ENCODE data around the gene KSR2. TPM values are rescaled to one million over a fixed set of nuclear protein-coding genes. Genes with fewer than 3 reads are reported as not detected.

The KSR2 gene
- total RNA-seq, 1 donor from 2014 or later, result 0.69 TPM

- H3K36me3 Mint-ChIP-seq, result no peaks in the 10 kb centered on the region
- TF ChIP-seq, protein P1, sequence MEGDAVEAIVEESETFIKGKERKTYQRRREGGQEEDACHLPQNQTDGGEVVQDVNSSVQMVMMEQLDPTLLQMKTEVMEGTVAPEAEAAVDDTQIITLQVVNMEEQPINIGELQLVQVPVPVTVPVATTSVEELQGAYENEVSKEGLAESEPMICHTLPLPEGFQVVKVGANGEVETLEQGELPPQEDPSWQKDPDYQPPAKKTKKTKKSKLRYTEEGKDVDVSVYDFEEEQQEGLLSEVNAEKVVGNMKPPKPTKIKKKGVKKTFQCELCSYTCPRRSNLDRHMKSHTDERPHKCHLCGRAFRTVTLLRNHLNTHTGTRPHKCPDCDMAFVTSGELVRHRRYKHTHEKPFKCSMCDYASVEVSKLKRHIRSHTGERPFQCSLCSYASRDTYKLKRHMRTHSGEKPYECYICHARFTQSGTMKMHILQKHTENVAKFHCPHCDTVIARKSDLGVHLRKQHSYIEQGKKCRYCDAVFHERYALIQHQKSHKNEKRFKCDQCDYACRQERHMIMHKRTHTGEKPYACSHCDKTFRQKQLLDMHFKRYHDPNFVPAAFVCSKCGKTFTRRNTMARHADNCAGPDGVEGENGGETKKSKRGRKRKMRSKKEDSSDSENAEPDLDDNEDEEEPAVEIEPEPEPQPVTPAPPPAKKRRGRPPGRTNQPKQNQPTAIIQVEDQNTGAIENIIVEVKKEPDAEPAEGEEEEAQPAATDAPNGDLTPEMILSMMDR (IDR thresholded peaks at IDR 0.05; ENCODE audit: unreplicated experiment), result no peak
- H3K9me3 Mint-ChIP-seq, result no peaks in the 10 kb centered on the region
- no peak overlapping the region for H3K4me3 Mint-ChIP-seq
- H3K27me3 Mint-ChIP-seq (ENCODE audit: low read depth), result peaks cover 49% of the 10 kb centered on the region
- no peaks in the 10 kb centered on the region for H3K4me1 Mint-ChIP-seq
- H3K27ac Mint-ChIP-seq, result no peak overlapping the region
- DNase-seq (ENCODE audit: low spot score in 2 of 2, unreplicated experiment in 2 of 2), result no peak
These were observed 524.0 kb downstream of the KSR2 start for GRCh38 chr12:117444781-117445180.

GRCh38 chr12:117441751-117442150 lies 527.0 kb downstream of the KSR2 start:
- no peaks in the 10 kb centered on the region for H3K9me3 Mint-ChIP-seq
- no peak overlapping the region for H3K4me3 Mint-ChIP-seq
- TF ChIP-seq, protein P1 (IDR thresholded peaks at IDR 0.05; ENCODE audit: unreplicated experiment), result no peak
- no peak overlapping the region for H3K27ac Mint-ChIP-seq
- peaks cover 36% of the 10 kb centered on the region for H3K27me3 Mint-ChIP-seq (ENCODE audit: low read depth)
- no peak for DNase-seq (ENCODE audit: low spot score in 2 of 2, unreplicated experiment in 2 of 2)
- no peaks in the 10 kb centered on the region for H3K4me1 Mint-ChIP-seq
- H3K36me3 Mint-ChIP-seq, result no peaks in the 10 kb centered on the region

GRCh38 chr12:117440384-117440783 lies 528.4 kb downstream of the KSR2 start:
- H3K4me1 Mint-ChIP-seq, result no peaks in the 10 kb centered on the region
- peaks cover 45% of the 10 kb centered on the region for H3K27me3 Mint-ChIP-seq (ENCODE audit: low read depth)
- no peaks in the 10 kb centered on the region for H3K9me3 Mint-ChIP-seq
- no peak overlapping the region for H3K27ac Mint-ChIP-seq
- no peak for DNase-seq (ENCODE audit: low spot score in 2 of 2, unreplicated experiment in 2 of 2)
- TF ChIP-seq, protein P1 (IDR thresholded peaks at IDR 0.05; ENCODE audit: unreplicated experiment), result no peak
- H3K4me3 Mint-ChIP-seq, result no peak overlapping the region
- H3K36me3 Mint-ChIP-seq, result no peaks in the 10 kb centered on the region

DNA sequence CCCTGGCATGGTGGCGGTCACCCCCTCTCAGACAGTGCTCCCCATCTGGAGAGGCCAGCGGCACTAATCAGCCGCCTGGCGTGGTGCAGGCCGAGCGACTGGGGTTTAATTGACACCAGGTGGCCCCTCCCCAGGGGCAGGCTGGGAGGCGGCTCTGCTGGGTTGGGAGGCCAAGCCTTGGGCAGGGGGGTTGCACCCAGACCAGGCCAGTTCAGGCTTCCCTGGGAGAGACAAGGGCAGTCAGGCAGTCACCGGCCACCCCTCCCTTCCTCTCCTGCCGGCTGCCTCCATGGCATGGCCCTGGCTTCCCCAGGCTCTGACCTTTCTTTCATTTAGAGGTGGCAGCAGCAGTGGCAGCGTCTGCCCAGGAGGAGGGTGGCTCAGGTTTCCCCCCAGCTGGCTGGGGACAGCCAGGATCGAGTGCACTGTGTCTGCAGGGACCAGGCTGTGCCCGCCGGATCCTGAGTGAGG lies 529.2 kb downstream of the KSR2 start:
- Mint-ChIP-seq H3K4me3 (no peak overlapping the region), H3K4me1 (no peaks in the 10 kb centered on the region), H3K27me3 (ENCODE audit: low read depth) (peaks cover 42% of the 10 kb centered on the region), H3K36me3 (no peaks in the 10 kb centered on the region), H3K27ac (no peak overlapping the region), H3K9me3 (no peaks in the 10 kb centered on the region)
- TF ChIP-seq, protein P1 (IDR thresholded peaks at IDR 0.05; ENCODE audit: unreplicated experiment), result no peak
- DNase-seq (ENCODE audit: low spot score in 2 of 2, unreplicated experiment in 2 of 2), result no peak

DNA sequence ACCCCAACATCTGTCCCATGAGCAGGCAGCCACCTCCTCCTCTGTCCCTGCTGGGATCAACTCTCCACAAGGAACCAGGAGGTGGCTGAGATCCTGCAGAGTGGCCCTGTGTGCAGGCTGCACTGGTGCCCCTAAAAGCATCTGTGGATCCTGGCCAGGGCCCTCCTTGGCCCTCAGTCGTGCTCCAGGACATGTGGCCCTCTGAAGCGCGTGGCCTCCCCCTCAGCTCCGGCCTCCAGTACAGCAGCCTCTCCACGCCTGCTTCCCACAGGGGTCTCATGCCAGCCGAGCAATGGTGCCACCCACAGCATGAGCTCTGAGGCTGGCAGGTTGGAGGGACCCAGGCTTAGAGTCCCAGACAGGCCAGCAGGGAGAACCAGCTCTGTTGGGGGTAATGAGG lies 530.0 kb downstream of the KSR2 start:
- H3K4me1 Mint-ChIP-seq, result no peaks in the 10 kb centered on the region
- no peak overlapping the region for H3K27ac Mint-ChIP-seq
- H3K9me3 Mint-ChIP-seq, result no peaks in the 10 kb centered on the region
- no peak overlapping the region for H3K4me3 Mint-ChIP-seq
- peaks cover 36% of the 10 kb centered on the region for H3K27me3 Mint-ChIP-seq (ENCODE audit: low read depth)
- H3K36me3 Mint-ChIP-seq, result no peaks in the 10 kb centered on the region
- DNase-seq (ENCODE audit: low spot score in 2 of 2, unreplicated experiment in 2 of 2), result no peak
- TF ChIP-seq, protein P1 (IDR thresholded peaks at IDR 0.05; ENCODE audit: unreplicated experiment), result no peak
